ENCODE data around the gene CARD8.
"Not testable (repeated sequence)": the region's sequence is repeated elsewhere in the genome, so short reads cannot be mapped to it uniquely, and the experiment has no call there.

Gene CARD8

GRCh38 chr19:48255376-48256303 is at the start of gene CARD8:
Gene CARD8, minus strand, starts transcription at chr19:48255912. Its CDS starts 14,892 bp downstream, at chr19:48241020.
- DNase-seq, result peak; percentile 56

DNA sequence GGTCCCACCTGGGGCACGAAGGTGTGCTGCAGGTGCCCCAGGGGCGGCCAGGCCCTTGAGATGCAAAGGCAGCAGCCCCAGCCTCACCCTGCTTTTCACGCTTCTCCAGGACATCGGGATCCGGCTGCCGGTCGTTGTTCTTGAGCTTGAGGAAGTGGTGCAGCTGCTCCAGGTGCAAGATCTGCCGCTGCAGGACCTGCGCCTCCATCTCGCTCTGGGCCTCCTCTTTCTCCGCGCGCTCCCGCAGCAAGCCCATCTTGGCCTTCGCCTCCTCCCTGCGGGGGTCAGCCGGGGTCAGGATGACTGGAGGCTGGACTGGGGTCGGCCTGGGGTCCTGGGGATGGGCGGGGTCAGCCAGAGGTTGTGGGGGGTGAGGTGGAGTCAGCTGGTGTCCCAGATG is 48.2 kb upstream of the CARD8 start:
- DNase-seq, result no peak

- no peak for DNase-seq
Observed at GRCh38 chr19:48303367-48303766, 47.7 kb upstream of the CARD8 start.

DNA sequence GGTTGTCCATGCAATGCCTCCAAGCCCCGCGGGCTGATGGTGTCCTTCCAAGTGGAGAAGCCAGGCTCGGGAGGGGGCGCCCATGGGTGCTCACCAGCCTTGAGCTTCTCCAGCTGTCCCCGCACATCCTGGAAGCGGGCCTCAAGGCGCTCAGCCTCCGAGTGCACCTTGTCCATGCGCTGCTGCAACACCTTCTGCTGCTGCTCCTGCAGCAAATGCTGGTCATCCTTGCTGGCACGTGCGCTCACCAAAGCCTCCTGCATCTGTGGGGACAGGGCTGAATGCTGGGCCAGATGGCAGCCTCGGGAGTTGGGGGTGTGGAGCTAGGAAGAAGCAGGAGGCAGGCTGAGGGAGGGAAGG is 46.9 kb upstream of the CARD8 start:
- DNase-seq, result no peak

DNA sequence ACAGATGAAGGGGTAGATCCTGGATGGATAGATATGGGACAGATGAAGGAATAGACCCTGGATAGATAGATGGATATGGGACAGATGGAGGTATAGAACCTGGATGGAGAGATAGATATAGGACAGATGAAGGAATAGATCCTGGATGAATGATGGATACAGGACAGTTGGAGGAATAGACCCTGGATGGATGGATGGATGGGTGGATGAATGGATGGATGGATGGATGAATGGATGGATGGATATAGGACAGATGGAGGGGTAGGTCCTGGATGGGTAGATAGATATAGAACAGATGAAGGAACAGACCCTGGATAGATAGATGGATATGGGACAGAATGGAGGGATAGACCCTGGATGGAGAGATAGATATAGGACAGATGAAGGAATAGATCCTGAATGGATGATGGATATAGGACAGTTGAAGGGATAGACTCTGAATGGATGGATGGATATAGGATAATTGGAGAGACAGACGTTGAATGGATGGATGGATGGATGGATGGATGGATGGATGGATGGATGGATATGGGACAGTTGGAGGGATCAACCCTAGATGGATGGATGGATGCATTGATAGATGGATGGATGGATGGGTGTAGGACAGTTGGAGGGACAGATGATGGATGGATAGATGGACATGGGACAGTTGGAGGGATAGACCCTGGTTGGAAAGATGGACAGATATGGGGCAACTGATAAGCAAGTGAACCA is 46.3 kb upstream of the CARD8 start:
- no peak for DNase-seq

GRCh38 chr19:48297975-48298374 is 42.3 kb upstream of the CARD8 start:
- no peak for DNase-seq

DNA sequence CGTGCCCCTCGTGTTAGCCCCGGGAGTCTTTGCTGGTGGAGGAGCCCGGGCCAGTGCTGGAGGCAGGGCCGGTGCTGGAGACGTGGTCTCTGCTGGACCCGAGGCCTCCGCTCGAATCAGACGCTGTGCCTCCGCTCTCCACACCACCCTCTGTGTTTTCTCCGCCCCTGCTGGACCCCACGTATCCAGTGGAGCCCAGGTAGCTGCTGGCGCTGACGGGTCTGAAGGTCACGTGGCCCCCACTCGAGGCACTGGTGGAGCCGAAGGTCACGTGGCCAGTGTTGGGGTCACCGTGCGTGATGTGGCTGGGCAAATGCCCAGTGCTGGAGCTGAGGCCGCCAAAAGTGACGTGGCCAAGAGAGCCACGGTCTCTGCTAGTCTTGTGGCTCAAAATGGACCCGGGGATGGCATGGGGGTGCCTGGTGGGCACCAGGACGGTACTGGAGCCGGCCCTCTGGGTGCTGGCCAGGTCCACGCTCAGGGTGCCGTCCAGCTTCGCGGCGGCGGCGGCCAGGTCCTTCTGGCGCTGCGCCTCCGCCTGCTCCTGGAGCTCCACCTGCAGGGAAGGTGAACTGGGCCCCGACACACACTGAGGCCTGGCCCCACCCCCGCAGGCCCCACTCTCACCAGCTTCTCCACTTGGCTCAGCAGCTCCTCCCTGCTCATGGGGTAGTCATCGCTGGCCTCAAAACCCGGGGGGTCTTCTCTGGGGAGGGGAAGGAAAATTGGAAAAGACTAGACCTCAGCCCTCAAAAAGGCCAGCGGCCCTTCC is 41.4 kb upstream of the CARD8 start:
- DNase-seq, result no peak

- no peak for DNase-seq
Observed at GRCh38 chr19:48295458-48295857, 39.7 kb upstream of the CARD8 start.

GRCh38 chr19:48292798-48293197 is 37.1 kb upstream of the CARD8 start:
- DNase-seq, result no peak

DNA sequence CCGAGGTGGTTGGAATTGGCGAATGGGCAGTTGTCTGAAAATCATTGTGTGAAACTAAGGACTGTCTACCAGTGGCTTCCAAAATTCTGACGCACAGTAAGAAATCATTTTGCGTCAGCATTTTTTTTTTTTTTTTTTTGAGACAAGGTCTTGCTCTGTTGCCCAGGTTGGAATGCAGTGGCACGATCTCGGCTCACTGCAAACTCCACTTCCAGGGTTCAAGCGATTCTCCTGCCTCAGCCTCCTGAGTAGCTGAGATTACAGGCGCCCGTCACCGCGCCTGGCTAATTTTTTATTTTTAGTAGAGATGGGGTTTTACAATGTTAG is 35.7 kb upstream of the CARD8 start:
- not testable (repeated sequence) for DNase-seq

DNA sequence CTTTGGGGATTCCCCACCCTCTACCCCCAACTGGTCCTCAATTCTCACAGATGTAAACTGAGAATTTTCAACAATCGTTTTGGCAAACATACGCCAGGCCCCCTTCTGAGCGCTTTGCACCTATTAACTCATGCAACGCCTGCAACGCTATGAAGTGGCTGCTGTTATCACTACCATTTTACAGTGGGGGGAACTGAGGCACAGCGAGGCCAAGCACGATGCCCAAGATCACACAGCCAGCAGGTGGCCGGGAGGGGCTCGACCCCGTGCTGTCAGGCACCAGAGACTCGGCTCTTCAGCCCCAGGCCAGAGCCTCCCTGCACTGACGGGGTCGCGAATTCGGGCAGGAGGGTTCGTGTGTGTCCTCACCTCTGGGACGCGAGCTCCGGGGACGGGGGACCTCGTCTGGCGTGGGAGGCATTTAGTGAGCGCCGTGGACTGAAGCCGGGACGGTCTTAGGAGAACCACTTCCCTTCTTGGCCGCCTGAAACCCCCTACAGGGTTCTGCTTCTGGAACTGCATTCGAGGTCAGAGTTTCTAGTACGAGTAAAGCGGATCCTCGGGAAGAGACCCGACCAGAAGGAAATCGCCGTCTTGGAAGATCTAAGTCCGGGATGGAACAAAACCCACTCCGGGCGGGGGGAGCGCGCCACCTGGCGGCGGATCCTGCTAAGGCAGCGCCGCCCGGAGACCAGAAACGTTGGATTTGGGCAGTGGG is 35.2 kb upstream of the CARD8 start:
- DNase-seq, result no peak

DNA sequence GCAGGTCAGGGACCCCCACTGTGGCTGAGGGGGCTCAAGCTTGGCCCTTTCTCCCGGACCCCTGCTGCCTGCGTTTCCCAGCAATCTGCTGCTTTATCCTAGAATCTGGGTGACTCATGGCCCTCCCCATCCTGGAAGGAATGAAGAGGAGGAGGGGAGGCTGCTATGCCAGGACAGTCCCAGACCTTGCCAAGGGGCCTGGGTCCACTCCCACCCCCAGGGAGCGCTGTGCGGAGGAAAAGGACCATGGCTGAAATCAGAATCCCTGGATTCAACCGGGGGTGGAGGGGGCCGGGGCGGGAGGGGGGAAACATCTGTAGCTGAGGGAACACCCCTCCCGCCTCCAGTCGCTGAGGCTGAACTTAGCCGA is 34.7 kb upstream of the CARD8 start:
- DNase-seq, result no peak

DNA sequence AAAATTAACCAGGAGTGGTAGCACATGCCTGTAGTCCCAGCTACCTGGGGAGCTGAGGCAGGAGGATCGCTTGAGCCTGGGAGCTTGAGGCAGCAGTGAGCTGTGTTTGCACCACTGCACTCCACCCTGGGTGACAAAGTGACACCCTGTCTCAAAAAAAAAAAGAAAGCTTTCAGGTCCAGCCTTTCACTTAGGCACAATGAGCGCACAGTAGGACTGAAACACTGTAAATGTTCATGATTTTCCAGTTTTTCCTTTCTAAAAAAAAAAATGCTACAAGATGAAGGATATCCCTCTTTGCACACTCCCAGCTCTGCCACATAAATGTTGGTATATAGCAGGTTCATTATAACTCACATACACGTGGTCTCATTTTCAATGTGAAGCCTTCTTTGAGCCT is 32.0 kb upstream of the CARD8 start:
- no peak for DNase-seq

DNA sequence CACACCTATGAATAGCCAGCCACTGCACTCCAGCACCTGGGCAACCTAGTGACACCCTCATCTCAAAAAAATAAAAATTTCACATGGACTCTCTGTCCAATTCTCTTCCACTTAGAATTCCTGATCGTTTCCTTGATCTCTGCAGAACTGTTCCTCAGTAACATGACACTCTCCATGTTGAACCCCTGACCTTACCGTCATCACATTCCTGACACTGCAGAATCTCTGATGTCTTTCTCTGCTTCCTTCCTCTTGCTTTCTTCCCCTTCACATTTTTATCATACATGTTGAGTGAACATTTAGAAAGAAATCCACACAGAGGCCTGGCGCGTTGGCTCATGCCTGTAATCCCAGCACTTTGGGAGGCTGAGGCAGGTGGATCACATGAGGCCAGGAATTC is 29.2 kb upstream of the CARD8 start:
- no peak for DNase-seq

GRCh38 chr19:48283908-48284307 is 28.2 kb upstream of the CARD8 start:
- no peak for DNase-seq

DNA sequence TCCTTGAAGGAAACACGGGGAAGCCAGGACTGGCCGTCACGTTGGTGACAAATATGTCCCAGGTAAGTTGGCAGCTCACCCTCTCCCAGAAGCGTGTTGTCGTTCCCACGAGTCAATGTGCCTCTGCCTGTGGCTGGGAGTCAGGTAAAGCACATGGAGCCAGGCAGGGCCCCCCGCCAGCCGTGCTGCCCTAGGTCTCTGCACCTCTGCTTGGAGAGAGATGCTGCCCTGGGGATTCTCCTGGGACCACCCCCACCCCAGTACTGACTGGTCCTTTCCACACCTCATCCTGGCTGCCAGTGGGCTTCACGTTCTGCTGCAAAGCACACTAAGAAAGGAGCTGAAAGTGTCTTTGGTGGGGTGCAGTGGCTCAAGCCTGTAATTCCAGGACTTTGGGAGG is 24.0 kb upstream of the CARD8 start:
- no peak for DNase-seq

DNA sequence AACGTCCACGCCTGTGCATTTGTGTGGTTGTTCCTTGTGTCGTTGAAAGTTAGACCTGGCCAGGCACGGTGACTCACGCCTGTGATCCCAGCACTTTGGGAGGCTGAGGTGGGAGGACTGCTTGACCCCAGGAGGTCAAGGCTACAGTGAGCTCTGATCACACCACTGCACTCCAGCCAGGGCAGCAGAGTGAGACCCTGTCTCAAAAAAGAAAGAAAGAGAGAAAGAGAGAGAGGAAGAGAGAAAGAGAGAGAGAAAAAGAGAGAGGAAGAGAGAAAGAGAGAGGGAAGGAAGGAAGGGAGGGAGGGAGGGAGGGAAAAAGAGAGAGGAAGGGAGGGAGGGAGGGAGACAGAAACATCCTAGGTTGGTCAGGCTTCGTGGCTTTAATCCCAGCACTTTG is 19.2 kb upstream of the CARD8 start:
- DNase-seq, result no peak

- DNase-seq, result no peak
Observed at GRCh38 chr19:48274173-48274572, 18.5 kb upstream of the CARD8 start.

- DNase-seq, result no peak
Observed at GRCh38 chr19:48271531-48272151, 15.9 kb upstream of the CARD8 start.

DNA sequence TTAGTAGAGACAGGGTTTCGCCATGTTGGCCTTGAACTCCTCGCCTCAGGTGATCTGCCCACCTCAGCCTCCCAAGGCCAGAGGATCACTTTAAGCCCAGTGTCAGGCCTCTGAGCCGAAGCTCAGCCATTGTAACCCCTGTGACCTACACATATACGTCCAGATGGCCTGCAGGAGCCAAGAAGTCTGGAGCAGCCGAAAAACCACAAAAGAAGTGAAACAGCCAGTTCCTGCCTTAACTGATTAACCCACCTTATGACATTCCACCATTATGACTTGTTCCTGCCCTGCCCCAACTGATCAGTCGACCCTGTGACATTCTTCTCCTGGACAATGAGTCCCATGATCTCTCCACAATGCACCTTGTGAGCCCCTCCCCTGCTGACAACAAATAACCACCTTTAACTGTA is 13.9 kb upstream of the CARD8 start:
- DNase-seq, result not testable (repeated sequence)

GRCh38 chr19:48265326-48265725 is 9.6 kb upstream of the CARD8 start:
- not testable (repeated sequence) for DNase-seq

DNA sequence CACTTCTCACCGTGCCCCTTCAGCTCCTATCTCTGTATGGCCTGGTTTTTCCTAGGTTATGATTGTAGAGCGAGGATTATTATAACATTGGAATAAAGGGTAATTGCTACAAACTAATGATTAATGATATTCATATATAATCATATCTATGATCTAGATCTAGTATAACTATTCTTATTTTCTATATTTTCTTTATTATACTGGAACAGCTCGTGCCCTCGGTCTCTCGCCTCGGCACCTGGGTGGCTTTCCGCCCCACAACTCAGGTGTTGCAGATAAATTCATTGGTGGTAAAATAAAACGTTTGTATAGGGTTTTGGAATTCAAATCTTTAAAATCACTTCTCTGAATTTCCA is 4.6 kb upstream of the CARD8 start:
- DNase-seq, result not testable (repeated sequence)

DNA sequence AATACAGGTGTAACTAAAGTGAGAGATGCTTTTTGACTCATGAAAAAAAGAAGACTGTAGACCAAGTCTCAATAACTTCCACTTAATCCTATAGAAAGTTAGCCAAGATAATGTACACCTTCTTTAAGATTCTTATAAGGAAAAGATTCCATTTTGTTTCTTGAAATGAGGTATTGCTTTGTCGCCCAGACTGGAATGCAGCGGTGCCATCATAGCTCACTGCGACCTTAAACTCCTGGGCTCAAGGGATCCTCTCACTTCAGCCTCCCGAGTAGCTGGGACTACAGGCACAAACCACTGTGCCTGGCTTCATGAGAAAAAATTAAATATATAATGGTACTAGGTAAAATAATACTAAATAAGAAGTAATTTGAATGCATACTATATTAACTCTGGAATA is 3.3 kb upstream of the CARD8 start:
- not testable (repeated sequence) for DNase-seq
